ENCODE measurements around the gene PPP1CC. TPM values are rescaled to one million over a fixed set of nuclear protein-coding genes. Genes with fewer than 3 reads are reported as not detected.

The PPP1CC gene
- total RNA-seq, 2 experiments from 2014 or later, result 242 to 244 TPM

DNA sequence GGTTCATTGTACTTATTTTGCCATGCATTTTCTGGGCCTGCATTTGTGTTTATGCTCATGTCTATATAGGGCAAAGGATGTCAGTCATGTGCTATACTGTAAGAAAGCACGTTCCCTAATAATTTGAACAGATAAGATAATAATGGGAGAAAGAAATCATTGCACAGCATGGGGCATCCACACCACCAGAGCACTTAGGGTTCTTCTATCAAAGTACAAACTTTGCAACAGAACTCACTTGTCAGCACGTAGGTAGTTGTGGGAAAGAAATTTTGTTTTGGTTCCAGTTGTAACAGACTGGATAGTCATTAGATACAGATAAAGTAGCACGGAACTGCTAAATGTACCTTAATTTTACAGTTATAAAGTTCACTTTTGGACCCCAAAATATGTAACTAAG is 10.1 kb downstream of the PPP1CC start:
- Mint-ChIP-seq H3K27me3 (no peaks in the 10 kb centered on the region), H3K4me3 (no peak overlapping the region), H3K36me3 (ENCODE audit: low read depth) (peaks cover 75% of the 10 kb centered on the region), H3K9me3 (no peaks in the 10 kb centered on the region), H3K4me1 (ENCODE audit: low read depth) (peaks cover 68% of the 10 kb centered on the region), H3K27ac (peak overlapping the region; percentile 3)
- POLR2A ChIA-PET, result no interaction called here
- DNase-seq (no peak), ATAC-seq (no peak)
- intact Hi-C loops (cut with micrococcal nuclease), result no loop called here
- CTCF ChIA-PET, result no interaction called here
- TF ChIP-seq, protein P1, sequence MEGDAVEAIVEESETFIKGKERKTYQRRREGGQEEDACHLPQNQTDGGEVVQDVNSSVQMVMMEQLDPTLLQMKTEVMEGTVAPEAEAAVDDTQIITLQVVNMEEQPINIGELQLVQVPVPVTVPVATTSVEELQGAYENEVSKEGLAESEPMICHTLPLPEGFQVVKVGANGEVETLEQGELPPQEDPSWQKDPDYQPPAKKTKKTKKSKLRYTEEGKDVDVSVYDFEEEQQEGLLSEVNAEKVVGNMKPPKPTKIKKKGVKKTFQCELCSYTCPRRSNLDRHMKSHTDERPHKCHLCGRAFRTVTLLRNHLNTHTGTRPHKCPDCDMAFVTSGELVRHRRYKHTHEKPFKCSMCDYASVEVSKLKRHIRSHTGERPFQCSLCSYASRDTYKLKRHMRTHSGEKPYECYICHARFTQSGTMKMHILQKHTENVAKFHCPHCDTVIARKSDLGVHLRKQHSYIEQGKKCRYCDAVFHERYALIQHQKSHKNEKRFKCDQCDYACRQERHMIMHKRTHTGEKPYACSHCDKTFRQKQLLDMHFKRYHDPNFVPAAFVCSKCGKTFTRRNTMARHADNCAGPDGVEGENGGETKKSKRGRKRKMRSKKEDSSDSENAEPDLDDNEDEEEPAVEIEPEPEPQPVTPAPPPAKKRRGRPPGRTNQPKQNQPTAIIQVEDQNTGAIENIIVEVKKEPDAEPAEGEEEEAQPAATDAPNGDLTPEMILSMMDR (IDR thresholded peaks at IDR 0.05), result no peak

DNA sequence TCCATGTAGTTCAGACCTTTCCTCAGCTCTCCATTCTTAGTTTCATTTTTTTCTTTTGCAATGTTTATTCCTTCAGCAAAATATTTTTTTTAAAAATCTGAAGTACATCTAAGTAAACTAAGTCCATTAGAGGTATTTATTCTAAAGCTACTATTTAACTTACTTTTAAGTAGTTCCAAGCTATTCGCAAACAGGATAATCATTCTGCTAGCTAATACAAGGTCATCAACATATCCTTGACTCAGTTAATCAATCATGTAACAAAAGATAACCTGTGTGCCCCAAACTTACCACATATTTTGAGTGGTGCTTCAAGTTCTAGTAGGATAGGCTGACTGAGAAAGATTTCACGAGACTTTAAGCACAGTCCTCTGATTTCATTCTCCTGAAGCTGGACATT is 11.2 kb downstream of the PPP1CC start:
- POLR2A ChIA-PET, result interaction anchor here (0.5 to 1.8 kb wide), 7 partner anchors 8 to 118 kb away, joined by 3 to 6 read pairs (median 3); partner anchors contain the start of gene TCTN1

DNA sequence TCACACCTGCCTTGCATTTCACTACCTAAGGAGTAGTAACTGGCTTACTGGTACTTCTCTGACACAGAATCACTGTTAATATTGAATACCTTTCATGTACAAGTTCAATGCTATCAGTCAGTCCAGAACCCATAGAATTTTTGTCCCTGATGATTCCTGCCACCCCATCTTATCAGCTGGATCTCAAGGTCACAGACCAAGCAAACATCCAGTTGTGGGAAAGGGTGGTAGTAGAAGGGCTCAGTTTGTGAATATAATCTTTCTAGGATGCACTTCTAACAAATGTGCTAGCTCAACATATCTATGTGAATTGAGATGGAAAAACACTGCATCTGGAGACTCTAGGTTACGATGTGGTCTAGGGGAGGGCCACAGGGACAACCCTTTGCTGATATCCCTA is 14.1 kb downstream of the PPP1CC start:
- Mint-ChIP-seq H3K27me3 (no peaks in the 10 kb centered on the region), H3K4me1 (ENCODE audit: low read depth) (peaks cover 65% of the 10 kb centered on the region), H3K36me3 (ENCODE audit: low read depth) (peaks cover 75% of the 10 kb centered on the region), H3K4me3 (no peak overlapping the region), H3K9me3 (no peaks in the 10 kb centered on the region), H3K27ac (peak overlapping the region; percentile 65)
- DNase-seq, result no peak
- intact Hi-C loops (cut with micrococcal nuclease), result no loop called here
- no peak for ATAC-seq
- ChIA-PET CTCF (no interaction called here), POLR2A (interaction anchor here (1.1 to 1.6 kb wide), 4 partner anchors 11 to 19 kb away, joined by 3 to 8 read pairs (median 6); partner anchors contain the start of gene PPP1CC)
- TF ChIP-seq, protein P1 (IDR thresholded peaks at IDR 0.05), result no peak

More for the DNA sequence above, 11.2 kb downstream of the PPP1CC start:
- no peaks in the 10 kb centered on the region for H3K9me3 Mint-ChIP-seq
- CTCF ChIA-PET, result interaction anchor here (0.9 to 1.8 kb wide), 6 partner anchors 10 to 156 kb away, joined by 3 to 10 read pairs (median 4); no protein-coding TSS in a partner anchor
- H3K27me3 Mint-ChIP-seq, result no peaks in the 10 kb centered on the region
- H3K4me1 Mint-ChIP-seq (ENCODE audit: low read depth), result peaks cover 70% of the 10 kb centered on the region
- no peak overlapping the region for H3K4me3 Mint-ChIP-seq
- intact Hi-C loops (cut with micrococcal nuclease), result no loop called here
- H3K27ac Mint-ChIP-seq, result peak overlapping the region; percentile 52
- peaks cover 77% of the 10 kb centered on the region for H3K36me3 Mint-ChIP-seq (ENCODE audit: low read depth)
- ATAC-seq (no peak), DNase-seq (no peak)
- TF ChIP-seq, protein P1 (IDR thresholded peaks at IDR 0.05), result no peak

DNA sequence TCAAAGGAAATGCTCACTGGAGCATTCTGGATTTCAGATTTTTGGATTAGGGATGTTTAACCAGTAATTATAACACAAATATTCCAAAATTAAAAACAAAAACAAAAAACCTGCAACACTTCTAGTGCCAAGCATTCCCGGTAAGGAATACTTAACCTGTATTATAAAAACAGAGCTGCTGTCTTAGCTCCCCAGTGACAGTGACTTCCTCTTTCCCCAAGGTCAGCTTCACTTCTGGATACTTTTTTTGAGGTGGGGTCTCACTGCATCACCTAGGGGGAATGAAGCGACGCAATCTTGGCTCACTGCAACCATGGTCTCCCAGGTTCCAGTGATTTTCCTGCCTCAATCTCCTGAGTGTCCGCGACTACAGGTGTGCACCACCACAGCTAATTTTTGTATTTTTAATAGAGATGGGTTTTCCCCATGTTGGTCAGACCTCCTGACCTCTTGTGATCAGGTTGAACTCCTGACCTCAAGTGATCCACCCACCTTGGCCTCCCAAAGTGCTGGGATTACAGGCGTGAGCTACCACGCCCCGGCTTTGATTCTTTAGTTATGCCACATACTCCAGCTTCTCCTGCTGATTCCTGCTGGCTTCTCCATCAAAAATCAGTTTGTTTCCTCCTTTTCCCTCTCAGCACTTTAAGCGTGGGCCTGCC is 15.9 kb downstream of the PPP1CC start:
- H3K27me3 Mint-ChIP-seq, result no peaks in the 10 kb centered on the region
- peaks cover 50% of the 10 kb centered on the region for H3K4me1 Mint-ChIP-seq (ENCODE audit: low read depth)
- ChIA-PET CTCF (interaction anchor here (0.8 to 1.8 kb wide), 4 partner anchors 15 to 169 kb away, joined by 3 to 4 read pairs (median 4); partner anchors contain the start of gene CCDC63), POLR2A (interaction anchor here (0.7 to 1.0 kb wide), 4 partner anchors 10 to 105 kb away, joined by 3 to 5 read pairs (median 4); no protein-coding TSS in a partner anchor)
- no peaks in the 10 kb centered on the region for H3K9me3 Mint-ChIP-seq
- DNase-seq (no peak), ATAC-seq (no peak)
- H3K27ac Mint-ChIP-seq, result peak overlapping the region; percentile 84
- TF ChIP-seq, protein P1 (IDR thresholded peaks at IDR 0.05), result no peak
- intact Hi-C loops (cut with micrococcal nuclease), result no loop called here
- H3K36me3 Mint-ChIP-seq (ENCODE audit: low read depth), result peaks cover 73% of the 10 kb centered on the region
- no peak overlapping the region for H3K4me3 Mint-ChIP-seq

DNA sequence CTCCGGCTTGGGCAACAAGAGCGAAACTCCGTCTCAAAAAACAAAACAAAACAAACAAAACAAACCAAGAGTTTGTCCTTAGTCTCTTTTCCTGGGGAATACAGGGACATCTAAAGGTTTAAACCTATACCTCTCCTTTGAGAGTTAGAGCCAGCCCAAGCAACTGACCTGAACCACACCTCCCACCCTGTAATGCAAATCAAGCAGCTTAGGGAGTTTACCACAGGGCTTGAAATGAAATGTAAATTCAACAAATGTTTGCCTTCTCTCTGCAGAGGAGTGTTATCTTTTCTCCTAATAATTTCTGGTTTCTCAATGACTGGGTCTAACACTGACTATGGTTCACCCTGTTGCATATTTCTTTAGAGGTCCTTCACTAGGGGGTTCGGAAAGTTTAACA is 16.7 kb downstream of the PPP1CC start:
- intact Hi-C loops (cut with micrococcal nuclease), result no loop called here
- no peak for ATAC-seq
- no peaks in the 10 kb centered on the region for H3K27me3 Mint-ChIP-seq
- peaks cover 74% of the 10 kb centered on the region for H3K36me3 Mint-ChIP-seq (ENCODE audit: low read depth)
- DNase-seq, result no peak
- peak overlapping the region; percentile 67 for H3K27ac Mint-ChIP-seq
- H3K4me1 Mint-ChIP-seq (ENCODE audit: low read depth), result peaks cover 45% of the 10 kb centered on the region
- ChIA-PET POLR2A (no interaction called here), CTCF (interaction anchor here (1.2 to 1.8 kb wide), 2 partner anchors 101 to 121 kb away, joined by 4 read pairs; partner anchors contain the start of gene CCDC63)
- H3K4me3 Mint-ChIP-seq, result no peak overlapping the region
- H3K9me3 Mint-ChIP-seq, result no peaks in the 10 kb centered on the region
- TF ChIP-seq, protein P1 (IDR thresholded peaks at IDR 0.05), result no peak
